Measurements from ENCODE around the gene SUCLA2.

The SUCLA2 gene

GRCh38 chr13:47904241-47904640, 96.8 kb downstream of the SUCLA2 start:
- no peak overlapping the region for H2AFZ ChIP-seq (ENCODE audit: low read depth)
- no peak overlapping the region for H3K27ac ChIP-seq
- no peak overlapping the region for H3K4me3 ChIP-seq (IDR thresholded peaks at IDR 0.05; ENCODE audit: insufficient read depth, low read depth, low read length)
- no peaks in the 10 kb centered on the region for H3K27me3 ChIP-seq (ENCODE audit: insufficient read depth, low read depth)
- H3K9ac ChIP-seq: no peak overlapping the region
- no peaks in the 10 kb centered on the region for H3K79me2 ChIP-seq (ENCODE audit: insufficient read depth, low read depth)
- no peaks in the 10 kb centered on the region for H3K4me1 ChIP-seq (ENCODE audit: low read depth, poor library complexity, severe bottlenecking)
- no peaks in the 10 kb centered on the region for H4K20me1 ChIP-seq (ENCODE audit: insufficient read depth)
- no peaks in the 10 kb centered on the region for H3K36me3 ChIP-seq (ENCODE audit: insufficient read depth)
- no peak for TF ChIP-seq CTCF (conservative IDR thresholded peaks at IDR 0.05; ENCODE audit: low read depth, low read length)
- H3K4me2 ChIP-seq: no peak overlapping the region

GRCh38 chr13:47903836-47904235, 97.2 kb downstream of the SUCLA2 start:
- Histone ChIP-seq H3K27ac (no peak overlapping the region), H3K36me3 (ENCODE audit: insufficient read depth) (no peaks in the 10 kb centered on the region), H4K20me1 (ENCODE audit: insufficient read depth) (no peaks in the 10 kb centered on the region), H2AFZ (ENCODE audit: low read depth) (no peak overlapping the region), H3K4me3 (IDR thresholded peaks at IDR 0.05; ENCODE audit: insufficient read depth, low read depth, low read length) (no peak overlapping the region), H3K27me3 (ENCODE audit: insufficient read depth, low read depth) (no peaks in the 10 kb centered on the region), H3K4me1 (ENCODE audit: low read depth, poor library complexity, severe bottlenecking) (no peaks in the 10 kb centered on the region), H3K4me2 (no peak overlapping the region), H3K79me2 (ENCODE audit: insufficient read depth, low read depth) (no peaks in the 10 kb centered on the region), H3K9ac (no peak overlapping the region)
- TF ChIP-seq CTCF (conservative IDR thresholded peaks at IDR 0.05; ENCODE audit: low read depth, low read length): no peak

GRCh38 chr13:47901441-47901840, 99.6 kb downstream of the SUCLA2 start:
- no peak overlapping the region for H2AFZ ChIP-seq (ENCODE audit: low read depth)
- H3K27ac ChIP-seq: no peak overlapping the region
- H3K4me2 ChIP-seq: no peak overlapping the region
- no peaks in the 10 kb centered on the region for H3K4me1 ChIP-seq (ENCODE audit: low read depth, poor library complexity, severe bottlenecking)
- no peak overlapping the region for H3K9ac ChIP-seq
- H3K27me3 ChIP-seq (ENCODE audit: insufficient read depth, low read depth): no peaks in the 10 kb centered on the region
- H3K4me3 ChIP-seq (IDR thresholded peaks at IDR 0.05; ENCODE audit: insufficient read depth, low read depth, low read length): no peak overlapping the region
- H3K79me2 ChIP-seq (ENCODE audit: insufficient read depth, low read depth): no peaks in the 10 kb centered on the region
- no peak for TF ChIP-seq CTCF (conservative IDR thresholded peaks at IDR 0.05; ENCODE audit: low read depth, low read length)
- no peaks in the 10 kb centered on the region for H4K20me1 ChIP-seq (ENCODE audit: insufficient read depth)
- no peaks in the 10 kb centered on the region for H3K36me3 ChIP-seq (ENCODE audit: insufficient read depth)

GRCh38 chr13:47898080-47898479, 103.0 kb downstream of the SUCLA2 start:
- Histone ChIP-seq H3K4me3 (IDR thresholded peaks at IDR 0.05; ENCODE audit: insufficient read depth, low read depth, low read length) (no peak overlapping the region), H3K27me3 (ENCODE audit: insufficient read depth, low read depth) (no peaks in the 10 kb centered on the region), H3K4me1 (ENCODE audit: low read depth, poor library complexity, severe bottlenecking) (no peaks in the 10 kb centered on the region), H3K9ac (no peak overlapping the region), H3K4me2 (no peak overlapping the region), H2AFZ (ENCODE audit: low read depth) (no peak overlapping the region), H3K36me3 (ENCODE audit: insufficient read depth) (no peaks in the 10 kb centered on the region), H3K79me2 (ENCODE audit: insufficient read depth, low read depth) (no peaks in the 10 kb centered on the region), H4K20me1 (ENCODE audit: insufficient read depth) (no peaks in the 10 kb centered on the region), H3K27ac (no peak overlapping the region)
- TF ChIP-seq CTCF (conservative IDR thresholded peaks at IDR 0.05; ENCODE audit: low read depth, low read length): no peak
